Retina (tissue), 1 donor: ENCODE measurements around the gene ARHGEF39.
A peak's percentile ranks its signal among the peaks of the same experiment; 100 is the strongest.

ENCODE experiments used
- DNase-seq: peaks from one replicate; pipeline ENCODE4 v3.0.0-alpha.2; 2016

Gene ARHGEF39

DNA sequence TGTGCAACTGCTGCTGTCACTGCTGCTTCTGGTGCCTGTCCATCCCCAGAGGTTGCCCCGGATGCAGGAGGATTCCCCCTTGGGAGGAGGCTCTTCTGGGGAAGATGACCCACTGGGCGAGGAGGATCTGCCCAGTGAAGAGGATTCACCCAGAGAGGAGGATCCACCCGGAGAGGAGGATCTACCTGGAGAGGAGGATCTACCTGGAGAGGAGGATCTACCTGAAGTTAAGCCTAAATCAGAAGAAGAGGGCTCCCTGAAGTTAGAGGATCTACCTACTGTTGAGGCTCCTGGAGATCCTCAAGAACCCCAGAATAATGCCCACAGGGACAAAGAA is 9.0 kb upstream of the ARHGEF39 start:
- DNase-seq: no peak

DNA sequence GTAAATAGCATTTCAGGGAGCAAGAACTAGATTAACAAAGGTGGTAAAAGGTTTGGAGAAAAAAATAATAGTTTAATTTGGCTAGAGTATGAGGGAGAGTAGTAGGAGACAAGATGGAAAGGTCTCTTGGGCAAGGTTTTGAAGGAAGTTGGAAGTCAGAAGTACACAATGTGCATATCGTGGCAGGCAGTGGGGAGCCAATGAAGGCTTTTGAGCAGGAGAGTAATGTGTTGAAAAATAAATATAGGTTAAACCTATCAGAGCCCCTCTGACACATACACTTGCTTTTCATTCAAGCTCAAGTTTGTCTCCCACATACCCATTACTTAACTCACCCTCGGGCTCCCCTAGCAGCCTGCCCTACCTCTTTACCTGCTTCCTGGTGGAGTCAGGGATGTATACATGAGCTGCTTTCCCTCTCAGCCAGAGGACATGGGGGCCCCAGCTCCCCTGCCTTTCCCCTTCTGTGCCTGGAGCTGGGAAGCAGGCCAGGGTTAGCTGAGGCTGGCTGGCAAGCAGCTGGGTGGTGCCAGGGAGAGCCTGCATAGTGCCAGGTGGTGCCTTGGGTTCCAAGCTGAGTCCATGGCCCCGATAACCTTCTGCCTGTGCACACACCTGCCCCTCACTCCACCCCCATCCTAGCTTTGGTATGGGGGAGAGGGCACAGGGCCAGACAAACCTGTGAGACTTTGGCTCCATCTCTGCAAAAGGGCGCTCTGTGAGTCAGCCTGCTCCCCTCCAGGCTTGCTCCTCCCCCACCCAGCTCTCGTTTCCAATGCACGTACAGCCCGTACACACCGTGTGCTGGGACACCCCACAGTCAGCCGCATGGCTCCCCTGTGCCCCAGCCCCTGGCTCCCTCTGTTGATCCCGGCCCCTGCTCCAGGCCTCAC is 8.4 kb upstream of the ARHGEF39 start, which contains the start of gene CA9:
Gene CA9 (plus strand): TSS at position 797 of the 893 bp plus-strand sequence. CDS start 32 bp downstream, at position 829.
- no peak for DNase-seq

DNA sequence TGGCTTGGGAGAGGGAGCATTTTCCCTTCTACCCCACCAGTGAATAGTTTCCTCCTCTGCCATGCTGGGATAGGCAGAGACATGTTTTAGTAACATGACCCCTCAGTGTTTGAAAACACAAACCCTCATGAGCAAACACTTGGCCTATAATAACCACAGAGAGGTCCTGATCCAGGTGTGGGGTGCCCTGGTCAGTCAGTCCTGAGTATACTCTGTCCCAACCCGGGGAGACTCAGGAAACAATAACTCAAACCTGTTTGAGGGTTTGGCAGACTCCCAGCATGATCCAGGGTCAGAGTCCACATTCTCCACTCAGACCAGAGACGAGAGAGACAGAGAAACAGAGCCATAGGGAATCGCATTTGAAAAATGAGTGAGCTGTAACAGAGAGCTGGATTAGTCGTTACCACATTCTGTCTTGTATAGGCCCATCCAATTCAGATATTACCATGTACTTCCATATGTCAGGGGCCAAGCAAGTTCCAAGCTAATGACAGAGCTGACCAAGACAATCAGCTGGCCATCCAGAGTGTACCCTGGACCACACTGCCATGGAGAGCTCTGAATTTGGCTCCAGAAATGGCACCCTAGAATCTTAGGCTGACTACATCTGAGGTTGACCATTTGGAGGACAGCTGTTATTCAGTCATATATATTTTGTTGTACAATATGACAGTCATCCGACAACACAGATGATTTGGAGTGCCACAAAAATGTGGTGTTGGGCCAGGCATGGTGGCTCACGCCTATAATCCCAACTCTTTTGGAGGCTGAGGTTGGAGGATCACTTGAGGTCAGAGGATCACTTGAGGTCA is 4.5 kb upstream of the ARHGEF39 start:
- no peak for DNase-seq

DNA sequence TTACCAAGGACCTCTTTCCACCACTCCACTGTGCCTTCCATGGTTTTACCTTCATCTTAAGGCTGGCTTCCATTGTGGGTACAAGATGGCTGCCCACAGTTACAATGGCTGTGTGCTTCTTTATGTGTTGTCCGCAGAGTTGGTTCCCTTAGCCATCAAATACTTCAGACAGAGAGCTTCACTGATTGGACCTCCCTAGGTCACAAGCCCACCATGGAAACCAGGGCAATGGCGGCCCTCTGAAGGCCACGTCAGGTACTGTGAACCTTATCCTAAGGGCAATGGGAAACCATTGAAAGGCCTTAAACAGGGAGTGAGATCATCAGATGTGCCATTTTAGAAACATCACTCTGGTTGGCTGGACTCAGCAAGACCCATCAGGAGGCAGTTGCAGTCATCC is 2.9 kb upstream of the ARHGEF39 start:
- no peak for DNase-seq

DNA sequence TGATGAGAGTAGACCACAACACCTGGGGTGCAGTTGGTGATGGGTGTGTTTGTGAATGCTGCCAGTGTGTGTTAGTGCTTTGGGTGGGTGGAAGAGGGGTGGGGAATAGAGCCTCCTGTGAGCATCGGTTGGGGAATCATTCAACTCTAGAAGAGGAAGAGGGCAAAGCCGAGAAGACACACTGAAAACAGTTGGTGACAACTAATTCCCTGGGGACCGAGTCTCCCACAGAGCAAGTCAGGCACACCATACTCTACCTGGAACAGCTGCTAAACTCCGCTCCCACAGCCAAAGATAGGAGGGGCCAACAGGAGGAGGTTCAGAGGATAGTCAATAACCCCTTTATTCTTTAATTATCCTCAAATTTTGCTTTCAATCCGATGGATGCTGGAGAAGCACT is 1.6 kb upstream of the ARHGEF39 start:
- no peak for DNase-seq

GRCh38 chr9:35666045-35666444 is 1.1 kb upstream of the ARHGEF39 start:
- DNase-seq: no peak

- DNase-seq: no peak
Observed at GRCh38 chr9:35665471-35665818, 450 bp upstream of the ARHGEF39 start.

DNA sequence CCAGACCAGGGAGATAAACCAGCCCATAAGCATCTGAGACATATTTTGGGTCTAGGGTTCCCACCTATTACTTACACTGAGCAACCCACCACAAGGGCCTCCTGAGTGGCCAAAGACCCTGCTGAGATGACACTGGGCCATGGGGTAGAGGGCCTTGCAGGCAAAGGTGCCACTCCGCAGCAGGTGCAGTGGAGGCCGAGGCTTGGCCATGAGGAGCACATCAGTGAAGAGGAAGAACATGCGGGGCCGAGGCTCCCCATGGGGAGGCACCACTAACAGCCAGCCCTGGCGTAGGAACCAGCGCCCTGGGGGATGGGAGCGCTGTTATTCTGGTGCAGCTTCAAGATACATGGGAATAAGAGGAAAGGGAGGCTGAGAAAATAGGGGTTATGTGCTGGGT is 2.6 kb downstream of the ARHGEF39 start:
- no peak for DNase-seq

DNA sequence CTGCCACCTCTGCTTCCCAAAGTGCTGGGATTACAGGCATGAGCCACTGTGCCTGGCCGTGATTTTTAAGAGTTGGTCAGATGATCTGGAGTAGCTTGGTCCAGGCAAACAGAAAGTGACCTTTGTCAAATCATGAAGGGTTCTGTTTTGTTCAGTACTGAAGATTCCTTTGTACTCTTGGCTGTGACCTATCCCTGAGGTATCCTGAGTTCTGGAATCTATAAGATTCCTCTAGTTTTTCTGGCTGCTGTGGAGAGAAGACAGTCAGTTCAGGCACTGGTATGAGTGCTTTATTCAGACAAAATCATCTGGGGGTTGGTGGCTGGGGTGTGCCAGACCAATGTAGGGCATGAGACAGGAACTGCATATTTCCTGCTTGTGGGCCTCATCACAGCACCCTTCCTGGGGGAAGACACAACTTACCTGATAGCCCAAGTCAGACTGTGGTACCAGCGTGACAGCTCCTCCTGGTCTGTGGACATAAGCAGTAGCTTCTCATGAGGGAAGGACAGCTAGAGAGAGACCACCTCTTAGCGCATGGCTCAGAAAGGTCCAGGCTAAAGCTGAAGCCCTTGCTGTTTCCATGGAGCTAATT is 3.1 kb downstream of the ARHGEF39 start:
- no peak for DNase-seq

GRCh38 chr9:35660966-35661415 is 4.0 kb downstream of the ARHGEF39 start:
- DNase-seq: no peak

DNA sequence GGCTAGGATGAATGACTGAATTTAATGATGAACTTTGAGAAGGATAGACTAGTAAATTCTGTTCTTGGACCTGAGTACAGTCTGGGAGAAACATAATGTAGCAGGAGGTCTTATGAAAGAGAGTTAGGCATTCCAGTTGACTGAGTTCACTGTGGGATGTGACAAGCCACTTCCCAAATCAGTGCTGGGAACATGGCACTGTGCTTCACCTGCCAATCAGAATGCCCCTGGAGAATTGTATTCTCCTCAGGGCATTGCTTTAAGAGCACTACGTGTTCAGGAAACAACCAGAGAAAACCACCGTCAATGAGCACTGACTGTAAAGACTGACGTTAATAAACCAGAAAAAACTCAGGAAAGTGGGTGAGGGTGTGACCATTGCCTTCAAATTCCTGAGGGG is 5.7 kb downstream of the ARHGEF39 start:
- no peak for DNase-seq

- no peak for DNase-seq
Observed at GRCh38 chr9:35658968-35659220, 6.1 kb downstream of the ARHGEF39 start.

DNA sequence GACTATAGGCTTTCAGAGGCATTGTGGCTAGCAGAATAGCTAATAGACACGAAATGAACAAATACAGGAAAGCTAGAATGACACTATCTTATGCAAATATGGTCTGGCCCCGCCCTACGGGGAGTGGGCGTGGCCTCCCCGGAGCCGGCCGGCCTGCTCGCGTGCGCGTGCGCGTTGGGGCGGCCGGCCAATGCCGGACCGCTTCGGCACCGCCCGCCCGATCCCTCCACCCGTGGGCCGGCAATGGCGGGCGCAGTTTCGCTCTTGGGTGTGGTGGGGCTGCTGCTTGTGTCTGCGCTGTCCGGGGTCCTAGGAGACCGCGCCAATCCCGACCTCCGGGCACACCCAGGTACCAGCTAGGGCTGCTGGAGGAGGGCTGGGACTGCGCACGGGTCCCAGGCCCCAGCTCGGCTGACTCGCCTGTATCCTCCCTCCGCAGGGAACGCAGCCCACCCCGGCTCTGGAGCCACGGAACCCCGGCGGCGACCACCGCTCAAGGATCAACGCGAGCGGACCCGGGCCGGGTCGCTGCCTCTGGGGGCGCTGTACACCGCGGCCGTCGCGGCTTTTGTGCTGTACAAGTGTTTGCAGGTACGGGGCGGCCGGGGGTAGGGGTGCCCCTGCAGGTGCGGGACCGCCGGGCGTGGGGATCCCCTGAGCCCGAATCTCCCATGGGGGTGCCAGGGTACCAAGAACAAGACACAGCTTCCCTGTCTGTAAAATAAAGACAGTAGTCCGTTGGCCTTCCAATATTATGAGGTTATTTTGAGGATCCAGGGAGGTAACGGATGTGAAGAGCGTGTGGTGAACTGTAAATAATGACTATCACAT is 6.6 kb downstream of the ARHGEF39 start, which contains the start of gene CCDC107:
Gene CCDC107 (plus strand): TSS at position 156 of the 831 bp plus-strand sequence. CDS start 88 bp downstream, at position 244.
- DNase-seq: peak; percentile 99

DNA sequence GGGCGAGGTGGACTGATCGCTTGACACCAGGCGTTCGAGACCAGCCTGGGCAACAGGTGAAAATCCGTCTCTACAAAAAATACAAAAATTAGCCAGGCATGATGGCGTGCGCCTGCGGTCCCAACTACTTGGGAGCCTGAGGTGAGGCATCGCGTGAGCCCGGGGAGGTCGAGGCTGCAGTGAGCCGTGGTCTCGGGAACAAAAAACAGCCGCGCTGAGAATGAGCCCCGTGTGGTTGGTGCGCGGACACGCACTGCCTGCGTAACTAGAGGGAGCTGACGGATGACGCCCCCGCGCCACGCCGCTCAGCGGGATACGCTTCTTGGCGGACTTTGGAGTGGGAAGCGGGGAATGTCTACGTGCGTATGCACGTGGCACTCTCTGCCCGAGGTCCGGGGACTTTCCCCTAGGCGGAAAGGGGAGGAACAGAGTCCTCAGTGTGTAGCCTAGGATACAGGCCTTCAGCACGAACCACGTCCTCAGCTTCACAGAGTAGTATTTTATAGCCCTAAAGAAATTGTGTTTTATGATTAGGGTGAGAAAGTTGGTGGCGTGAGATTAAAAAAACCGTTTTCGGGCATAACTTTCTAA is 7.4 kb downstream of the ARHGEF39 start, which contains the start of gene RMRP:
Gene RMRP (minus strand): TSS at position 474 of the 591 bp plus-strand sequence.
- peak; percentile 98 for DNase-seq

DNA sequence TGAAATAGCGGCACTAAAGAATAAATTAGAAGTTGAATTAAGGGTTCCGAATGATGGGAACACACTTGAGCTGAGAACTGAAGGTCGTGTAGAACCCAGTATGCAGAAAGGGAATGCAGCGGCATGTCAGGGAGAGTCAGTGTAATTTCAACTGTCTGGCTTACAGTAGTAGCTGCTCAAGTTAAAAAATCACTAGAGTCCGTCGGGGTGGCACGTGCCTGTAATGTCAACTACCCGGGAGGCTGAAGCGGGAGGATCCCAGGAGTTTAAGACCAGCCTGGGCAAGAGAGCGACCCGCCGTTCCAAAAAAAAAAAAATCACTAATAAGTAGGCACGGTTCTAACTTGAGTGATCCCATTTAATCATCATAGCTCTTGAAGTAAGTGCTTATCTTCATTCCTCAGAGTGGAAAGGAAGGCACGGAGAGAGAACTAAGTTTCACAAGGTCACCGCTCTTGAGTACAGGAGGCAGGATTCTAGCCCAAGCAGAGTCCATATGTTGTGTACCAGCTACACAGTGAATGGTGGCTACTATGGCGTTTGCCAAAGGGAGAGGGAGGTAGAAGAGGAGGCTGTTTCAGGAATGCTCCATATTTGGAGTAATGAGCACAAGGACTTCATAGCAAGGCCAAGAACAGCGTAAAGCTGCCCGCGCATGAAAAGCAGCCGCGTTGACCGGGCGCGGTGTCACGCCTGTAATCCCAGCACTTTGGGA is 8.0 kb downstream of the ARHGEF39 start:
- DNase-seq: no peak

- DNase-seq: no peak
Observed at GRCh38 chr9:35656348-35656747, 8.6 kb downstream of the ARHGEF39 start.

DNA sequence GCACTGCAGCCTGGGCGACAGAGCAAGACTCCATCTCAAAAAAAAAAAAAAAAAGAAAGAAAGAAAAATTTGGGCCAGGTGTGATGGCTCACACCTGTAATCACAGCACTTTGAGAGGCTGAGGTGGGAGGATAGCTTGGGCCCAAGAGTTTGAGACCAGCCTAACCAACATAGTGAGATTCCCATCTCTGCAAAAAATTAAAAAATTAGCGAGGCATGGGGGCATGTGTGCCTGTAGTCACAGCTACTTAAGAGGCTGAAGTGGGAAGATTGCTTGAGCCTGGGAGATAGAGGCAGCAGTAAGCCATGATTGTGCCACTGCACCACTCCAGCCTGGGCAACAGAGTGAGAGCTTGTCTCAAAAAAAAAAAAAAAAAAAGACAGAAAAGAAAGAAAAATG is 11.4 kb downstream of the ARHGEF39 start:
- no peak for DNase-seq

DNA sequence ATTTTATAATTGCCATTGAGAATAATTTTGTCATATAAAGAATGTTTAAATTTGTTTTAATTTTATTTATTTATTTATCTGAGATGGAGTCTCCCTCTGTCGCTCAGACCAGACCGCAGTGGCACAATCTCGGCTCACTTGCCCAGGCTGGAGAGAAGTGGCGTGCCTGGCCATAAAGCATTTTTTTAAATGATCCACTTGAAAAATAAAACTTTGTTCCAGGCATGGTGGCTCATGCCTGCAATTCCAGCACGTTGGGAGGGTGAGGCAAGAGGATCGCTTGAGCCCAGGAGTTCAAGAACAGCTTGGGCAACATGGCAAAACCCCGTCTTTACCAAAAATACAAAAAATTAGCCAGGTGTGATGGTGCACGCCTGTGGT is 12.2 kb downstream of the ARHGEF39 start:
- no peak for DNase-seq

GRCh38 chr9:35651956-35652828 is 12.8 kb downstream of the ARHGEF39 start:
- DNase-seq: no peak

GRCh38 chr9:35650341-35651158 is 14.4 kb downstream of the ARHGEF39 start, which contains the start of gene SIT1:
SIT1 (minus strand) TSS chr9:35650931; CDS start chr9:35650853, 78 bp downstream.
- no peak for DNase-seq
